Measurements from ENCODE around the gene TNS2. TPM values are rescaled to one million over a fixed set of nuclear protein-coding genes. Genes with fewer than 3 reads are reported as not detected.

TNS2 gene
- polyA plus RNA-seq, 1 of the 3 experiments (the other 2 are of a cell fraction) = 50.0 TPM

DNA sequence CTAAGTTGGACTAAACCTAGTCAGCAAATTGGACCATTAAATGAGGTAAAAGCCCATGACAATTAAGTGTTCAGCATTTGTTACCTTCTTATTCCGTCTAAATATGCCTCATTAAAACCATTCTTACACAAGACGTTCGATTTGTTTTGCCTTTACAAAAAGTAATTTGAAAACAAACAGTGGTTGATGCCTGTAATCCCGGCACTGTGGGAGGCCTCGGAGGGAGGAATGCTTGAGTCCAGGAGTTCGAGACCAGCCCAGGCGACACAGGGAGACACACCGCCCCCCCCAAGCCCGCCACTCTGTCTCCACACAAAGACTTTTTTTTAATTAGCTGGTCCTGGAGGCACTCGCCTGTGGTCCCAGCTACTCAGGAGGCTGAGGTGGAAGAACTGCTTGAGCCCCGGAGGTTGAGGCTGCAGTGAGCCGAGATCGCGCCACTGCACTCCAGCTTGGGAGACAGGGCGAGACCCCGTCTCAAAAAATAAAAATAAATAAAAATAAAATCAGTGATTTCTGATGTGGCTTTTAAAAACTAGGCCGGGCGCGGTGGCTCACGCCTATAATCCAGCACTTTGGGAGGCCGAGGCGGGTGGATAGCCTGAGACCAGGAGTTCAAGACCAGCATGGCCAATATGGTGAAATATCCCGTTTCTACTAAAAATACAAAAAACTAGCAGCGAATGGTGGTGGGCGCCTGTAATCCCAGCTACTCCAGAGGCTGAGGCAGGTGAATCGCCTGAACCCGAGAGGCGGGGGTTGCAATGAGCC lies 44.5 kb upstream of the TNS2 start:
- H3F3A ChIP-seq (replicated peaks; ENCODE audit: insufficient read depth) = peaks cover 7% of the 10 kb centered on the region
- H3K9me2 ChIP-seq = no peaks in the 10 kb centered on the region
- H3K27me3 ChIP-seq (ENCODE audit: insufficient read depth) = no peaks in the 10 kb centered on the region; the same call in 1 of the 2 replicates
- peak overlapping the region; percentile 73 to 92 for H3K27ac ChIP-seq (ENCODE audit: low read depth in 2 of 2, low read length in 1 of 2)
- peak overlapping the region; percentile 89 for H3K4me2 ChIP-seq
- TF ChIP-seq CHD2 (IDR thresholded peaks at IDR 0.05; ENCODE audit: low read length, partially characterized antibody) (no peak), YY1 (IDR thresholded peaks at IDR 0.05; ENCODE audit: low read depth) (no peak), RAD21 (IDR thresholded peaks at IDR 0.05; ENCODE audit: low read length) (no peak), FOSL2 (IDR thresholded peaks at IDR 0.05; ENCODE audit: borderline replicate concordance, low read depth) (no peak), MEF2A (IDR thresholded peaks at IDR 0.05; ENCODE audit: borderline replicate concordance, low read depth) (no peak), TEAD4 (IDR thresholded peaks at IDR 0.05; ENCODE audit: borderline replicate concordance, insufficient read depth) (no peak), RFX5 (IDR thresholded peaks at IDR 0.05; ENCODE audit: low read length) (no peak), EP300 (IDR thresholded peaks at IDR 0.05; ENCODE audit: borderline replicate concordance in 1 of 2, low read depth in 1 of 2, low read length in 1 of 2) (no peak), JUND (IDR thresholded peaks at IDR 0.05) (no peak), TAF1 (IDR thresholded peaks at IDR 0.05; ENCODE audit: borderline replicate concordance, low read depth, low read length) (no peak), EZH2phosphoT487 (IDR thresholded peaks at IDR 0.05; ENCODE audit: borderline replicate concordance, low read depth) (no peak), NFIC (IDR thresholded peaks at IDR 0.05; ENCODE audit: borderline replicate concordance) (no peak), RCOR1 (IDR thresholded peaks at IDR 0.05; ENCODE audit: low read length) (no peak)
- TF ChIP-seq, protein P1, sequence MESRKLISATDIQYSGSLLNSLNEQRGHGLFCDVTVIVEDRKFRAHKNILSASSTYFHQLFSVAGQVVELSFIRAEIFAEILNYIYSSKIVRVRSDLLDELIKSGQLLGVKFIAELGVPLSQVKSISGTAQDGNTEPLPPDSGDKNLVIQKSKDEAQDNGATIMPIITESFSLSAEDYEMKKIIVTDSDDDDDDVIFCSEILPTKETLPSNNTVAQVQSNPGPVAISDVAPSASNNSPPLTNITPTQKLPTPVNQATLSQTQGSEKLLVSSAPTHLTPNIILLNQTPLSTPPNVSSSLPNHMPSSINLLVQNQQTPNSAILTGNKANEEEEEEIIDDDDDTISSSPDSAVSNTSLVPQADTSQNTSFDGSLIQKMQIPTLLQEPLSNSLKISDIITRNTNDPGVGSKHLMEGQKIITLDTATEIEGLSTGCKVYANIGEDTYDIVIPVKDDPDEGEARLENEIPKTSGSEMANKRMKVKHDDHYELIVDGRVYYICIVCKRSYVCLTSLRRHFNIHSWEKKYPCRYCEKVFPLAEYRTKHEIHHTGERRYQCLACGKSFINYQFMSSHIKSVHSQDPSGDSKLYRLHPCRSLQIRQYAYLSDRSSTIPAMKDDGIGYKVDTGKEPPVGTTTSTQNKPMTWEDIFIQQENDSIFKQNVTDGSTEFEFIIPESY (IDR thresholded peaks at IDR 0.05; ENCODE audit: borderline replicate concordance, low read depth) = no peak
- TF ChIP-seq, protein P2, sequence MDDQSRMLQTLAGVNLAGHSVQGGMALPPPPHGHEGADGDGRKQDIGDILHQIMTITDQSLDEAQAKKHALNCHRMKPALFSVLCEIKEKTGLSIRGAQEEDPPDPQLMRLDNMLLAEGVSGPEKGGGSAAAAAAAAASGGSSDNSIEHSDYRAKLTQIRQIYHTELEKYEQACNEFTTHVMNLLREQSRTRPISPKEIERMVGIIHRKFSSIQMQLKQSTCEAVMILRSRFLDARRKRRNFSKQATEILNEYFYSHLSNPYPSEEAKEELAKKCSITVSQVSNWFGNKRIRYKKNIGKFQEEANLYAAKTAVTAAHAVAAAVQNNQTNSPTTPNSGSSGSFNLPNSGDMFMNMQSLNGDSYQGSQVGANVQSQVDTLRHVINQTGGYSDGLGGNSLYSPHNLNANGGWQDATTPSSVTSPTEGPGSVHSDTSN (IDR thresholded peaks at IDR 0.05) = no peak
- TF ChIP-seq, protein P3, sequence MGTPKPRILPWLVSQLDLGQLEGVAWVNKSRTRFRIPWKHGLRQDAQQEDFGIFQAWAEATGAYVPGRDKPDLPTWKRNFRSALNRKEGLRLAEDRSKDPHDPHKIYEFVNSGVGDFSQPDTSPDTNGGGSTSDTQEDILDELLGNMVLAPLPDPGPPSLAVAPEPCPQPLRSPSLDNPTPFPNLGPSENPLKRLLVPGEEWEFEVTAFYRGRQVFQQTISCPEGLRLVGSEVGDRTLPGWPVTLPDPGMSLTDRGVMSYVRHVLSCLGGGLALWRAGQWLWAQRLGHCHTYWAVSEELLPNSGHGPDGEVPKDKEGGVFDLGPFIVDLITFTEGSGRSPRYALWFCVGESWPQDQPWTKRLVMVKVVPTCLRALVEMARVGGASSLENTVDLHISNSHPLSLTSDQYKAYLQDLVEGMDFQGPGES (IDR thresholded peaks at IDR 0.05; ENCODE audit: low read depth, low read length) = no peak
- TF ChIP-seq, protein P4, sequence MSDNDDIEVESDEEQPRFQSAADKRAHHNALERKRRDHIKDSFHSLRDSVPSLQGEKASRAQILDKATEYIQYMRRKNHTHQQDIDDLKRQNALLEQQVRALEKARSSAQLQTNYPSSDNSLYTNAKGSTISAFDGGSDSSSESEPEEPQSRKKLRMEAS (IDR thresholded peaks at IDR 0.05; ENCODE audit: low read depth) = no peak
- TF ChIP-seq, protein P5, sequence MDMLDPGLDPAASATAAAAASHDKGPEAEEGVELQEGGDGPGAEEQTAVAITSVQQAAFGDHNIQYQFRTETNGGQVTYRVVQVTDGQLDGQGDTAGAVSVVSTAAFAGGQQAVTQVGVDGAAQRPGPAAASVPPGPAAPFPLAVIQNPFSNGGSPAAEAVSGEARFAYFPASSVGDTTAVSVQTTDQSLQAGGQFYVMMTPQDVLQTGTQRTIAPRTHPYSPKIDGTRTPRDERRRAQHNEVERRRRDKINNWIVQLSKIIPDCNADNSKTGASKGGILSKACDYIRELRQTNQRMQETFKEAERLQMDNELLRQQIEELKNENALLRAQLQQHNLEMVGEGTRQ (IDR thresholded peaks at IDR 0.05; ENCODE audit: borderline replicate concordance, low read depth, low read length) = no peak
- peaks cover 11 to 24% of the 10 kb centered on the region in 2 experiments for H3K36me3 ChIP-seq (replicated peaks in 1 of 2; ENCODE audit: control insufficient read depth in 1 of 2, insufficient read depth in 2 of 2, low read length in 1 of 2)
- H3K9me3 ChIP-seq = no peaks in the 10 kb centered on the region
- peak overlapping the region; percentile 93 for H3K9ac ChIP-seq
- ChIA-PET POLR2A (interaction anchor here (0.8 to 1.2 kb wide), 2 partner anchors 93 to 176 kb away, joined by 3 read pairs; partner anchors contain the start of gene CSAD), CTCF (interaction anchor here (0.7 to 2.1 kb wide), 6 partner anchors 20 to 290 kb away, joined by 3 to 10 read pairs (median 4); partner anchors contain the start of gene PFDN5)
- H3K4me1 ChIP-seq (ENCODE audit: control insufficient read depth in 1 of 2, insufficient read depth in 2 of 2, low read depth in 1 of 2, low read length in 1 of 2) = peaks cover 14 to 19% of the 10 kb centered on the region in 2 experiments; a peak in 3 of 4 replicates
- H2AFZ ChIP-seq (ENCODE audit: low read depth) = peak overlapping the region; percentile 88
- peaks cover 51% of the 10 kb centered on the region for H3K79me2 ChIP-seq (ENCODE audit: insufficient read depth)
- H3K4me3 ChIP-seq (ENCODE audit: low read depth in 2 of 2, low read length in 1 of 2) = peak overlapping the region; percentile 62 to 91
- peak; percentile 30 for DNase-seq
- 5% methylated on average over 28 of the region's 28 CpGs for WGBS (ENCODE audit: low lambda C conversion rate)
- H4K20me1 ChIP-seq (ENCODE audit: insufficient read depth) = peaks cover 35% of the 10 kb centered on the region

Measured in SK-N-SH (cell line).